ENCODE data around the gene DNLZ.

DNA sequence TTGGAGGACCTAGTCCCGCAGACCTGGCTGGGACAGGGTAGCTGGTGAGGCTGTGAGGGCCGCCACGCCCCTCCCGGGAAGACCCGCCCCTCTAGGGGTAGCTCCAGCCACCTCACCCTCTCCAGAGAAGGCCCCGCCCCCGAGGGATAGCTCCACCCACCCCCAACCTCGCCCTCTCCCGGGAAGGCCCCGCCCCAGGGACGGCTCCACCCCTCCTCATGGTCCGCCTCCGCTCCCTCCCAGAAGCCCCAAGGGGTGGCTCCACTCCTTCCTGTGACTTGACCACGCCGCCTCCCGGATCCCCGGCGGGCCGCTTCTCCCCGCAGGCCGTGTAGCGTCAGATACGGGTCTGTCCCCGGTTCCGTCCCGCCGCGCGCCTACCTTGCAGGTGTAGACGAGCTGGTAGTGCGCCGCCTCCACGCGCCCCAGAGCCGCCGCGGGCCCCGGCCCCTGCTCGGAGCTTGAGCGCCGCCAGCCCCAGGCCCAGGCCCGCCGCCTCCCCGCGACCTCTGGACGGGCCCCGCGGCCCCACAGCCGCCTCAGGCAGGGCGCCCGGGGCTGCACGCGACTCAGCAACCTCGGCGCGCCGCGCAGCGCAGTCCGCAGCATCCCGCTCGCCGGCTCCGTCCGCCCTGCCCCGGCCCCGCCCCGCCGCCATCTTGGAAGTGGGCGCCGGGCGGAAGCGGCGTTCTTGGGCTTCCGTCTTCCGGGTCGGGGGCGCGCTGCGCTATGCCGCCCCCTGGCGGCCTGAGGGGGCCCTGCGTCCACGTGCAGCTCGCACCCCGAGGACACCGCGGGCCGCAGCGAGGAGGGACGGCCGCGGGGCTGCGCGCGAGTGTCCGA, at the start of gene DNLZ:
- TF ChIP-seq, protein P1, sequence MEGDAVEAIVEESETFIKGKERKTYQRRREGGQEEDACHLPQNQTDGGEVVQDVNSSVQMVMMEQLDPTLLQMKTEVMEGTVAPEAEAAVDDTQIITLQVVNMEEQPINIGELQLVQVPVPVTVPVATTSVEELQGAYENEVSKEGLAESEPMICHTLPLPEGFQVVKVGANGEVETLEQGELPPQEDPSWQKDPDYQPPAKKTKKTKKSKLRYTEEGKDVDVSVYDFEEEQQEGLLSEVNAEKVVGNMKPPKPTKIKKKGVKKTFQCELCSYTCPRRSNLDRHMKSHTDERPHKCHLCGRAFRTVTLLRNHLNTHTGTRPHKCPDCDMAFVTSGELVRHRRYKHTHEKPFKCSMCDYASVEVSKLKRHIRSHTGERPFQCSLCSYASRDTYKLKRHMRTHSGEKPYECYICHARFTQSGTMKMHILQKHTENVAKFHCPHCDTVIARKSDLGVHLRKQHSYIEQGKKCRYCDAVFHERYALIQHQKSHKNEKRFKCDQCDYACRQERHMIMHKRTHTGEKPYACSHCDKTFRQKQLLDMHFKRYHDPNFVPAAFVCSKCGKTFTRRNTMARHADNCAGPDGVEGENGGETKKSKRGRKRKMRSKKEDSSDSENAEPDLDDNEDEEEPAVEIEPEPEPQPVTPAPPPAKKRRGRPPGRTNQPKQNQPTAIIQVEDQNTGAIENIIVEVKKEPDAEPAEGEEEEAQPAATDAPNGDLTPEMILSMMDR (conservative IDR thresholded peaks at IDR 0.05 in 1 of 2, IDR thresholded peaks at IDR 0.05 in 1 of 2; ENCODE audit: low read depth in 1 of 2, low read length in 2 of 2) = peak; percentile 56 to 76
- TF ChIP-seq EZH2 (IDR thresholded peaks at IDR 0.05; ENCODE audit: low read length, missing control alignments) = no peak

Measured in fibroblast of lung (primary cell).